ENCODE results near the gene TMEM33. TPM values are rescaled to one million over a fixed set of nuclear protein-coding genes. Genes with fewer than 3 reads are reported as not detected.

TMEM33 gene
- total and polyA plus RNA-seq, 4 donors, result 12.4 to 63.5 (median 45.0) TPM

- Histone ChIP-seq H3K27me3 (ENCODE audit: control insufficient read depth in 3 of 3, insufficient read depth in 3 of 3, low read length in 2 of 3) (no peaks in the 10 kb centered on the region), H3K4me3 (no peak overlapping the region), H3K36me3 (ENCODE audit: control insufficient read depth in 4 of 4, insufficient read depth in 4 of 4, low read length in 4 of 4) (no peaks in the 10 kb centered on the region), H3K4me1 (ENCODE audit: control insufficient read depth in 5 of 5, insufficient read depth in 5 of 5, low read length in 5 of 5) (no peaks in the 10 kb centered on the region), H3K9me3 (ENCODE audit: control insufficient read depth in 4 of 4, insufficient read depth in 3 of 4, low read length in 3 of 4) (no peaks in the 10 kb centered on the region), H3K9ac (ENCODE audit: insufficient read depth in 1 of 2, low read length in 2 of 2) (no peak overlapping the region), H3K27ac (ENCODE audit: low read depth in 1 of 2, low read length in 1 of 2) (no peak overlapping the region)
- DNase-seq (no peak), ATAC-seq (ENCODE audit: insufficient read depth, low FRiP score) (no peak)
- TF ChIP-seq CTCF (IDR thresholded peaks at IDR 0.05; ENCODE audit: control extremely low read depth, extremely low read depth), result no peak
- WGBS, 2 donors, result 39 to 43% methylated on average over 3 of the region's 3 CpGs
These were observed 42.5 kb downstream of the TMEM33 start for GRCh38 chr4:41977709-41978108.

- TF ChIP-seq CTCF (IDR thresholded peaks at IDR 0.05; ENCODE audit: control extremely low read depth, extremely low read depth), result no peak
- H3K27ac ChIP-seq (ENCODE audit: low read depth in 1 of 2, low read length in 1 of 2), result no peak within 1 kb of the TSS
- H3K4me3 ChIP-seq, result no peak within 1 kb of the TSS
- H3K36me3 ChIP-seq (ENCODE audit: control insufficient read depth in 4 of 4, insufficient read depth in 4 of 4, low read length in 4 of 4), result no peaks in the 10 kb centered on the region
- H3K9me3 ChIP-seq (ENCODE audit: control insufficient read depth in 4 of 4, insufficient read depth in 3 of 4, low read length in 3 of 4), result no peaks in the 10 kb centered on the region
- H3K4me1 ChIP-seq (ENCODE audit: control insufficient read depth in 5 of 5, insufficient read depth in 5 of 5, low read length in 5 of 5), result no peaks in the 10 kb centered on the region
- DNase-seq (no peak), ATAC-seq (ENCODE audit: insufficient read depth, low FRiP score) (no peak)
- H3K9ac ChIP-seq (ENCODE audit: insufficient read depth in 1 of 2, low read length in 2 of 2), result no peak within 1 kb of the TSS
- 54 to 68% methylated on average over 12 of the region's 12 CpGs for WGBS, 2 donors
- no peaks in the 10 kb centered on the region for H3K27me3 ChIP-seq (ENCODE audit: control insufficient read depth in 3 of 3, insufficient read depth in 3 of 3, low read length in 2 of 3)
These were observed 46.2 kb downstream of the TMEM33 start, which contains the start of gene DCAF4L1 for GRCh38 chr4:41981456-41981855. DCAF4L1 (plus strand) TSS chr4:41981756; CDS start chr4:41981793, 37 bp downstream.

GRCh38 chr4:41982716-41983115, 47.5 kb downstream of the TMEM33 start:
- Histone ChIP-seq H3K36me3 (ENCODE audit: control insufficient read depth in 4 of 4, insufficient read depth in 4 of 4, low read length in 4 of 4) (no peaks in the 10 kb centered on the region), H3K4me3 (no peak overlapping the region), H3K9me3 (ENCODE audit: control insufficient read depth in 4 of 4, insufficient read depth in 3 of 4, low read length in 3 of 4) (no peaks in the 10 kb centered on the region), H3K27me3 (ENCODE audit: control insufficient read depth in 3 of 3, insufficient read depth in 3 of 3, low read length in 2 of 3) (no peaks in the 10 kb centered on the region), H3K4me1 (ENCODE audit: control insufficient read depth in 5 of 5, insufficient read depth in 5 of 5, low read length in 5 of 5) (no peaks in the 10 kb centered on the region), H3K9ac (ENCODE audit: insufficient read depth in 1 of 2, low read length in 2 of 2) (no peak overlapping the region), H3K27ac (ENCODE audit: low read depth in 1 of 2, low read length in 1 of 2) (no peak overlapping the region)
- TF ChIP-seq CTCF (IDR thresholded peaks at IDR 0.05; ENCODE audit: control extremely low read depth, extremely low read depth), result no peak
- DNase-seq (no peak), ATAC-seq (ENCODE audit: insufficient read depth, low FRiP score) (no peak)
- 94% methylated on average over 22 of the region's 22 CpGs for WGBS, 2 donors

GRCh38 chr4:41985151-41985550, 49.9 kb downstream of the TMEM33 start:
- Histone ChIP-seq H3K4me1 (ENCODE audit: control insufficient read depth in 5 of 5, insufficient read depth in 5 of 5, low read length in 5 of 5) (peaks cover 0 to 10% (median 0%) of the 10 kb centered on the region in 5 donors), H3K9me3 (ENCODE audit: control insufficient read depth in 4 of 4, insufficient read depth in 3 of 4, low read length in 3 of 4) (no peaks in the 10 kb centered on the region), H3K27ac (ENCODE audit: low read depth in 1 of 2, low read length in 1 of 2) (no peak overlapping the region), H3K27me3 (ENCODE audit: control insufficient read depth in 3 of 3, insufficient read depth in 3 of 3, low read length in 2 of 3) (no peaks in the 10 kb centered on the region), H3K9ac (ENCODE audit: insufficient read depth in 1 of 2, low read length in 2 of 2) (no peak overlapping the region), H3K4me3 (no peak overlapping the region), H3K36me3 (ENCODE audit: control insufficient read depth in 4 of 4, insufficient read depth in 4 of 4, low read length in 4 of 4) (no peaks in the 10 kb centered on the region)
- no peak for DNase-seq
- 57 to 76% methylated on average over 1 of the region's 1 CpG for WGBS, 2 donors
- no peak for ATAC-seq (ENCODE audit: insufficient read depth, low FRiP score)
- TF ChIP-seq CTCF (IDR thresholded peaks at IDR 0.05; ENCODE audit: control extremely low read depth, extremely low read depth), result no peak
